H1 (cell line): ENCODE data around the gene DPF3. TPM values are rescaled to one million over a fixed set of nuclear protein-coding genes. Genes with fewer than 3 reads are reported as not detected.

ENCODE experiments used
- CTCF ChIA-PET: fragments of 300-600 bp; sonication (Branson Sonifier 250); formaldehyde crosslinking; loops from one replicate; lab custom pipeline; 2021; ENCODE audit not compliant: partially characterized antibody; lab: Charles Lee
- POLR2A ChIA-PET: fragments of 300-600 bp; sonication (Branson Sonifier 250); formaldehyde crosslinking; loops from one replicate; lab custom pipeline; 2021; ENCODE audit warnings: inconsistent platforms; ENCODE audit not compliant: partially characterized antibody; lab: Charles Lee
- DNase-seq, 2 experiments: peaks; one replicate each; pipeline versions ENCODE4 v3.0.0 to v3.0.0-alpha.2; 2010 to 2022; ENCODE audit warnings: low spot score in 2 of 2, low read depth in 1 of 2, mixed read lengths in 1 of 2
- FAIRE-seq: peaks from 2 replicates; lab custom pipeline; 2011; peaks lifted over from hg19 to GRCh38; lab: Jason Lieb, UNC
- H2AFZ ChIP-seq: 2 replicates; pipeline ENCODE4 v1.8.1; 2012; ENCODE audit warnings: low read length, inconsistent platforms
- H2AK5ac ChIP-seq: 2 replicates; pipeline ENCODE4 v1.6.1; 2013; ENCODE audit warnings: low read depth, low read length
- H2BK120ac ChIP-seq: replicated peaks from 2 replicates; pipeline ENCODE3; 2013; ENCODE audit warnings: low read depth, low read length, inconsistent platforms
- H2BK12ac ChIP-seq: 2 replicates; pipeline ENCODE4 v1.6.1; 2013; ENCODE audit warnings: low read depth, low read length
- H2BK15ac ChIP-seq: 2 replicates; pipeline ENCODE4 v1.6.1; 2013; ENCODE audit warnings: low read length
- H2BK20ac ChIP-seq: 2 replicates; pipeline ENCODE4 v1.6.1; 2013; ENCODE audit warnings: low read length
- H2BK5ac ChIP-seq: 2 replicates; pipeline ENCODE4 v1.6.1; 2013; ENCODE audit warnings: low read depth, low read length
- H3K14ac ChIP-seq: 2 replicates; pipeline ENCODE4 v1.6.1; 2013; ENCODE audit warnings: inconsistent platforms; ENCODE audit not compliant: insufficient read length
- H3K18ac ChIP-seq: 2 replicates; pipeline ENCODE4 v1.6.1; 2013; ENCODE audit warnings: low read length; ENCODE audit errors: extremely low read depth
- H3K23ac ChIP-seq: 2 replicates; pipeline ENCODE4 v1.6.1; 2013; ENCODE audit warnings: inconsistent platforms; ENCODE audit not compliant: insufficient read length
- H3K23me2 ChIP-seq: 2 replicates; pipeline ENCODE4 v1.6.1; 2013; ENCODE audit warnings: low read depth, low read length
- H3K27ac ChIP-seq: 2 replicates; pipeline ENCODE4 v1.6.1; 2011; ENCODE audit warnings: low read depth, low read length, inconsistent platforms
- H3K27me3 ChIP-seq, 4 experiments: replicated peaks in 1 of 4; 1 replicate in 1 of 4; 2 replicates in 3 of 4; pipeline versions ENCODE4 v1.6.1 to v1.8.1; 2011 to 2013; ENCODE audit warnings: low read length in 3 of 4, mild to moderate bottlenecking in 3 of 4, inconsistent platforms in 2 of 4, mixed read lengths in 2 of 4, moderate library complexity in 1 of 4; ENCODE audit not compliant: control insufficient read depth in 3 of 4, insufficient read depth in 3 of 4; ENCODE audit errors: extremely low read depth in 1 of 4
- H3K36me3 ChIP-seq, 4 experiments: 2 replicates each; pipeline versions ENCODE4 v1.6.1 to v1.8.1; 2011 to 2013; ENCODE audit warnings: mild to moderate bottlenecking in 4 of 4, low read length in 3 of 4, moderate library complexity in 2 of 4, control low read depth in 1 of 4, inconsistent platforms in 1 of 4; ENCODE audit not compliant: insufficient read depth in 4 of 4, control insufficient read depth in 2 of 4
- H3K4ac ChIP-seq: replicated peaks from 2 replicates; pipeline ENCODE3; 2013; ENCODE audit warnings: low read length, low read depth, mixed read lengths, inconsistent platforms; ENCODE audit not compliant: insufficient read length
- H3K4me1 ChIP-seq, 4 experiments: replicated peaks in 1 of 4; 1 replicate in 1 of 4; 2 replicates in 3 of 4; pipeline versions ENCODE4 v1.6.1 to v1.8.1; 2011 to 2013; ENCODE audit warnings: low read length in 3 of 4, inconsistent platforms in 2 of 4, mixed read lengths in 1 of 4; ENCODE audit not compliant: insufficient read depth in 4 of 4, control insufficient read depth in 3 of 4
- H3K4me2 ChIP-seq, 2 experiments: 2 replicates each; pipeline versions ENCODE4 v1.6.1 to v1.8.1; 2011 to 2013; ENCODE audit warnings: low read depth in 2 of 2, low read length in 2 of 2, control low read depth in 1 of 2, inconsistent platforms in 1 of 2, mild to moderate bottlenecking in 1 of 2; ENCODE audit not compliant: insufficient read depth in 1 of 2
- H3K4me3 ChIP-seq, 4 experiments: fragments of 200-600, 300-600 bp in 1 of 4; sonication (generic), shearing (Covaris generic), sonication (Bioruptor Twin) in 1 of 4; 2 replicates each; pipeline versions ENCODE4 v1.5.1 to v1.8.1; 2011 to 2016; ENCODE audit warnings: low read length in 4 of 4, low read depth in 3 of 4, control low read depth in 2 of 4, inconsistent platforms in 2 of 4, mild to moderate bottlenecking in 2 of 4, mixed read lengths in 1 of 4, moderate library complexity in 1 of 4; ENCODE audit not compliant: insufficient read depth in 2 of 4; ENCODE audit errors: extremely low read depth in 1 of 4
- H3K56ac ChIP-seq: replicated peaks from 2 replicates; pipeline ENCODE3; 2013; ENCODE audit warnings: low read depth, mild to moderate bottlenecking, mixed read lengths, low read length, inconsistent platforms; ENCODE audit not compliant: insufficient read length
- H3K79me1 ChIP-seq: 2 replicates; pipeline ENCODE4 v1.6.1; 2013; ENCODE audit warnings: low read depth, low read length, control low read depth
- H3K79me2 ChIP-seq, 2 experiments: 2 replicates each; pipeline versions ENCODE4 v1.6.1 to v1.8.1; 2012 to 2013; ENCODE audit warnings: low read length in 2 of 2, mild to moderate bottlenecking in 2 of 2, inconsistent platforms in 1 of 2; ENCODE audit not compliant: insufficient read depth in 2 of 2, control insufficient read depth in 1 of 2
- H3K9ac ChIP-seq, 4 experiments: replicated peaks in 1 of 4; 1 replicate in 1 of 4; 2 replicates in 3 of 4; pipeline versions ENCODE4 v1.6.1 to v1.8.1; 2011 to 2013; ENCODE audit warnings: low read depth in 3 of 4, low read length in 3 of 4, control low read depth in 2 of 4, mild to moderate bottlenecking in 2 of 4, moderate library complexity in 2 of 4, inconsistent platforms in 1 of 4; ENCODE audit errors: extremely low read depth in 1 of 4
- H3K9me3 ChIP-seq, 2 experiments: 2 replicates each; pipeline versions ENCODE4 v1.6.1 to v1.8.1; 2012 to 2013; ENCODE audit warnings: mild to moderate bottlenecking in 2 of 2, moderate library complexity in 2 of 2, control low read depth in 1 of 2, inconsistent platforms in 1 of 2, low read depth in 1 of 2, low read length in 1 of 2, mixed read lengths in 1 of 2; ENCODE audit not compliant: insufficient read depth in 2 of 2
- H4K20me1 ChIP-seq, 2 experiments: replicated peaks in 1 of 2; 2 replicates each; pipeline versions ENCODE3 to v1.8.1; 2011 to 2013; ENCODE audit warnings: inconsistent platforms in 2 of 2, low read length in 2 of 2, mild to moderate bottlenecking in 1 of 2; ENCODE audit not compliant: insufficient read depth in 2 of 2, control insufficient read depth in 1 of 2
- H4K5ac ChIP-seq: 2 replicates; pipeline ENCODE4 v1.6.1; 2013; ENCODE audit warnings: low read length, low read depth, mixed read lengths, inconsistent platforms; ENCODE audit not compliant: insufficient read length
- H4K8ac ChIP-seq: 2 replicates; pipeline ENCODE4 v1.8.0; 2013; ENCODE audit warnings: mild to moderate bottlenecking, moderate library complexity, low read length, inconsistent platforms; ENCODE audit not compliant: insufficient read depth; ENCODE audit errors: extremely low read depth
- H4K91ac ChIP-seq: replicated peaks from 2 replicates; pipeline ENCODE3; 2013; ENCODE audit warnings: low read length, mixed read lengths, inconsistent platforms; ENCODE audit not compliant: insufficient read length
- WGBS, 2 experiments: shearing (Covaris generic) in 1 of 2; methylation state at CpG; one replicate each; pipeline versions ENCODE4 v1.1.6 to v1.1.7; 2013 to 2015; ENCODE audit warnings: low lambda C conversion rate in 2 of 2, mixed read lengths in 2 of 2, inconsistent platforms in 1 of 2, low coverage in 1 of 2, missing lambda C conversion rate in 1 of 2; ENCODE audit not compliant: insufficient replicate concordance in 2 of 2, insufficient coverage in 1 of 2, insufficient read length in 1 of 2; ENCODE audit errors: extremely low coverage in 1 of 2, missing lambda C conversion rate in 1 of 2; 5-methylcytosine and 5-hydroxymethylcytosine counted together
- polyA plus RNA-seq, 7 experiments: library from polyadenylated mRNA; depleted of rRNA in 3 of 7; stranded (reverse) in 5 of 7; unstranded in 2 of 7; fragments of >200 nt in 5 of 7; fragments of 200-250 nt in 2 of 7; gene quantifications; 1 replicate in 5 of 7; 2 replicates in 1 of 7; 4 replicates in 1 of 7; pipeline versions ENCODE4 v1.2.1 to v1.2.3, GENCODE V29; 2011 to 2013; ENCODE audit warnings: missing spikeins in 2 of 7, mixed read lengths in 2 of 7
- total RNA-seq: library from RNA; stranded (reverse); fragmentation: NEBNext Ultra II Directional; extraction: Animal tissue kit (Norgen Biotek cat#: 25700); gene quantifications from 2 replicates; pipeline ENCODE4 v1.2.1, GENCODE V29; 2021

DPF3 gene
- total and polyA plus RNA-seq, 2 of the 8 experiments (the other 6 are each of a cell fraction or from before 2014, with no cell fraction given), result 0.19 TPM; not detected in 1

- Histone ChIP-seq H3K23me2 (peaks cover 14% of the 10 kb centered on the region), H2AFZ (no peak overlapping the region), H3K27ac (no peak overlapping the region), H3K79me1 (no peaks in the 10 kb centered on the region), H3K4me2 (peak overlapping the region; percentile 93 to 99), H4K20me1 (no peaks in the 10 kb centered on the region), H3K18ac (no peak overlapping the region), H2BK120ac (no peak overlapping the region), H3K56ac (no peak overlapping the region), H3K27me3 (peaks cover 20 to 56% (median 46%) of the 10 kb centered on the region in 4 experiments), H2BK15ac (no peak overlapping the region), H3K4ac (no peak overlapping the region), H3K14ac (no peak overlapping the region), H2BK12ac (no peak overlapping the region), H2AK5ac (no peak overlapping the region), H2BK5ac (no peak overlapping the region), H3K79me2 (no peaks in the 10 kb centered on the region), H3K36me3 (no peaks in the 10 kb centered on the region), H3K9ac (no peak overlapping the region), H3K23ac (no peak overlapping the region), H4K8ac (no peak overlapping the region), H4K5ac (no peak overlapping the region), H2BK20ac (no peak overlapping the region), H4K91ac (no peak overlapping the region), H3K4me3 (peak overlapping the region; percentile 58 to 83 (median 68); a peak in 7 of 8 replicates), H3K4me1 (peaks cover 14 to 31% (median 18%) of the 10 kb centered on the region in 4 experiments), H3K9me3 (peaks cover 0 to 1% of the 10 kb centered on the region in 2 experiments; a peak in 1 of 4 replicates)
- 2% methylated on average over 14 of the region's 14 CpGs; no CpG with 5 or more reads in 1 of the 2 experiments for WGBS, 2 experiments
- ChIA-PET CTCF (interaction anchor here (0.5 to 1.9 kb wide), 9 partner anchors 10 to 1703 kb away, joined by 3 to 10 read pairs (median 5); no protein-coding TSS in a partner anchor), POLR2A (interaction anchor here (1.6 kb wide), 1 partner anchor 10 kb away, joined by 7 read pairs; no protein-coding TSS in a partner anchor)
- DNase-seq (no peak), FAIRE-seq (no peak)
Observed at GRCh38 chr14:72891666-72892102, 2.2 kb downstream of the DPF3 start.
